Stimulated activated CD4-positive, alpha-beta T cell treated with anti-CD3 and anti-CD28 coated beads, TNF-alpha, amount 100 ng/mL, for 4 hours (primary cell): ENCODE measurements around the gene C1QTNF6.

Experiments used
- DNase-seq, 3 experiments: peaks; one replicate each; pipeline ENCODE4 v3.0.0-alpha.2; 2020; ENCODE audit warnings: low read depth in 3 of 3

C1QTNF6 gene

DNA sequence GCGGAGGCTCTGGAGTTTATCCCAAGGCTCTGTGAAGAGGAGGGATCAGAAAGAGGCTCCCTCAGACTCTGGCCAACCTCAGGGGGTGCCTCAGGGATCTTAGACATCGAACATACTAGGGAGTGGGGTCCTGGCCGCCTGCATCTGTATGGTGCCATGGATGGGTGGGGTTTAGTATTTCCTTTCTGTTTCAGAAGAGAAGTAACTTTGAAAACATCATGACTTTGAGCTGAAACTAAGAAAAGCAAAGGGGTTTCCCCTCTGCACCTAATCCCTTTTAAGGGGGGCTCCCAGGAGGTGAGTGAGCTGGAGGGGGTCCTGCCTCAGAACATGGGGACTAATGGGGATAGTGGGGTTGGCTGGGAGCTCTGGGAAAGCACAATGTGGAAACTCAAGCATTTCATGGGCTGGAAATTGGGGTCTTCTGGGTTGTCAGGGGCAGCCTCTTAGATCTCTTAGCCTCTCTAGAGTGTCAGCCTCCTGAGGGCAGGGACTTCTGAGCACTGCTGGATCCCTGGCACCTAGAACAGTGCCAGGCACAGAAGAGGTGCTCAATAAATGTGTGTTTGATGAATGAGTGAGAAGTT, 36.0 kb upstream of the C1QTNF6 start:
- no peak for DNase-seq

DNA sequence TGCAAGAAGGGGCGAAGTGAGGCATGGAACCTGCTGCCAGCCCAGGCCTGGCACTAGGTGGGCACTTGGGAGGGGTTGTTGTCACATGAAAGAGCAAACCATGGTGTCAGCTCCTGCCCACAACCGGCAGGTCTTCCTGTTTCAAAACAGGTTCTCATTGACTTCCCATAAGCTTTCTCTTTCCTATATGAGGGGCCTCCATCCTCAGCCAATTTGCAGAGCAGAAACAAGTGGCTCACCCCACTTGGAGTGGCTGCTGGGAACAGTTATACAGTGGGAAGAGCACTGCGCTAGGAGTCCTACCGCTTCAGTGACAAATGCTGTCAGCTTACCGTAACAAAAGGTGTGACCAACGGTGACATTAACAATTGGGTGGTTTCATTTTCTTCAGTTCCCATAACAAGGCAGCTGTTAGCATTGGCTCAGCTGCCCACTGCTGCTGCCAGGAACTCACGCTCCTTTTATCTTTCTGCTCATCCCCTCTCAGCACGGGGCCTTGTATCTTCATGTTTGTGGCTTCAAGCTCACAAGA, 34.5 kb upstream of the C1QTNF6 start:
- no peak for DNase-seq

DNA sequence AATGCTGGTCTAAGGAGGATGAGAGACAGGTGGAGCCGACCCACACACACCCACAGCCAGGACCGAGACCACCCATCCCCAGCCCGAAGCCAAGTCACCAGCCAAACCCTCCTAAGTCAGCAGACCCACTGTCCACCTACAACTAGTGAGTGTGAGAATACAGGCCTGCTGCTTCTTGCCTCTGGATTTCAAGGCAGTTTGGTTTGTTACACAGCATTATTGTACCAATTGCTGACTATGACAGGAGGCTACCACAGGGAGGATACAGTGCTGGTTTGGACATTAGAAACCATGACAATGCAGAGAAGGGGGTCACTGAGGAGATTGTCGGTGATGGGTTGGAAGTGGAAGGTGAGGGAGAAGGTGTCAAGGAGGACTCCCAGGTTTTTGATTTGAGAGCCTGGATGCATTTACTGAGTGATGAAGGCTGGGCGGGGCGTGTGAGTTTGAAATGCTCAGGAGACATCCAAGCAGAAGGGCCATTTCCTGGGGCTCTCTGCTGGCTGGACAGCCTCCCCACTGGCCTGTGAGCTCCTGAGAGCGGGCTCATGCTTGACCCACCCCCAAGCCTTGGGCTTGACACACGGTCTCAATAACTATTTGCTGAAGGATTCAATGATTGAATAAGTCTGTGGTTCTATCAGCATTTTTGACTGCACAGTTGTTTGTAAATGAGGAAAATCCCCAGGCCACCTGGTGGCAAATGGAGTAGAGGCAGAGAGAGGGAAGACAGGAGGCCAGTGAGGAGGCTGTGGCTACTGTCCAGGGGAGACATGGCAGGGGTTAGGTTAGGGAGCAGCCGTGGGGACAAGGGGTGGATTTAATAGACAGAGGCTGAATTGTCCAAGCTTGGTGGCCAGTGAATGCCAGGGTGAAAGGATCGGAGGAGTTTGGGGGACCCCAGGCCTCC, 33.6 kb upstream of the C1QTNF6 start:
- no peak for DNase-seq

DNA sequence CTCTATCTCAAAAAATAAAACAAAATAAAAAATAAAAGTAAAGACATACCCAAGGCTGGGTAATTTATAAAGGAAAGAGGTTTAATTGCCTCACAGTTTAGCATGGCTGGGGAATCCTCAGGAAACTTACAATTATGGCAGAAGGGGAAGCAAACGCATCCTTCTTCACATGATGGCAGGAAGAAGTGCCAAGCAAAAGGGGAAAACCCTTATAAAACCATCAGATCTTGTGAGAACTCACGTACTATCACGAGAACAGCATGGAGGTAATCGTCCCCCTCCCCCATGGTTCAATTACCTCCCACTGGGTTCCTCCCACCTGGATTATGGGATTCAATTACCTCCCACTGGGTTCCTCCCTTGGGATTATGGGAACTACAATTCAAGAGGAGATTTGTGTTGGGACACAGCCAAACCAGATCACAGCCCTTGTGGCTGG, 32.5 kb upstream of the C1QTNF6 start:
- DNase-seq: no peak

DNA sequence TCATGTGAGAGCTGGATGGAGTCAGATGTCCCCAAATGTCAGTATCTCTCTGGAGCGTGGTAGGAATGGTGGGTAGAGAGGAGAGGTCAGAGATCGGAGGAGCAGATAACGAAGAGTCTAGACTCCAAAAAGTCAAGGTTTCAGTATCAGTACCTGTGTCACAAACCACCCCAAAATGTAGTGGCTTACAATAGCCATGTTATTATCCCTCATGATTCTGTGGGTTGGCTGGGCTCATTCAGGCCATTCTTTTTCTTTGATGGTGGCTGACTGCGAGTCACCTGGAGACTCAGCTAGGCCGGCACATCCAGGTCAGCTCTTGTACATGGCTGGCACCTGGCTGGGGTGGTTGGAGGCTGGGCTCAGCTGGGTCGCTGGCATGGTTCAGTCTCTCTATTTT, 31.5 kb upstream of the C1QTNF6 start:
- DNase-seq: no peak

DNA sequence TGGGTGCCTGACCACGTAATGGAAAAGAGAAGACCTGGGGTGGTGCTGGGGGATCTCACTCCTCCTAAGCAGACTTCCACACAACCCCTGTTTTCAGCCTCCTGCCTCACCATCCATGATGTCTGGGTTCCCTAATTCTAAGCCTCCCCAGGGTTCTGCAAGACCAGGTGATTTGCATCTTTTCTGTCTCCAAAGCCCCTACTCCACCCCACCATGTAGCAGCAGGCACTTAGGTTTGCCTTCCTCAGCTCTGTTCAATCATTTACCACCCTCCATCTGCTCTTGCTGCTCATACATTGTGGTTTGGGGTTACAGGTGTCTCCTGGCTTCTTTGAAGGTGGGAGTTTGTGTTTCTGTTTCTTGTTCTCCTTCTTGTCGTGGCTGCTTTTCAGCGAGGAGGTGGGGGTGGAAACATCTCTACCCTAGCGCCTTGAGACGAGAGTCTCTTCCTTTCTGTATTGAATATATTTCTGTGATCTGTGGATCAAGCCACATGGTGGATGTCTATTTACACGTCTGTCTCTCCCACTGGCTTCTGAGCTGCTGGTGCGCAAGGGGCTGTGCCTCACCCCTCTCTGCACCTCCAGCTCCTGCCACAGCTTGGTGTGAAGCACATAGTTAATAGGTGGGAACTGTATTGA, 30.8 kb upstream of the C1QTNF6 start:
- peak in 2 of 3 experiments; percentile 62 to 70 for DNase-seq

DNA sequence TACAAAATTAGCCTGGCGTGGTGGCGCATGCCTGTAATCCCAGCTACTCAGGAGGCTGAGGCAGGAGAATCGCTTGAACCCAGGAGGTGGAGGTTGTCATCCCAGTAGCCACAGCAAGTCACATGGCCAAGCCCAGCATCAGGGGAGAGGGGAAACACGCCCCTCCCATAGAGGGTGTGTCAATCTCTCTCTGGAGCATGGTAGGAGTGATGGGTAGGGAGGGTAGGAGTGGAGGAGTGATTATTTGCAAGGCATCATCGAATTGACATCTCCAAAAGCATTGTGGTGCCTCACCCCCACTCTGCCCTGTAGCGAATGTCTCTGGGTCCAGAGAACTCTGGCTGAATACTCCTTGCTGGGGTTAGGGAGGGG, 30.3 kb upstream of the C1QTNF6 start:
- DNase-seq: no peak

DNA sequence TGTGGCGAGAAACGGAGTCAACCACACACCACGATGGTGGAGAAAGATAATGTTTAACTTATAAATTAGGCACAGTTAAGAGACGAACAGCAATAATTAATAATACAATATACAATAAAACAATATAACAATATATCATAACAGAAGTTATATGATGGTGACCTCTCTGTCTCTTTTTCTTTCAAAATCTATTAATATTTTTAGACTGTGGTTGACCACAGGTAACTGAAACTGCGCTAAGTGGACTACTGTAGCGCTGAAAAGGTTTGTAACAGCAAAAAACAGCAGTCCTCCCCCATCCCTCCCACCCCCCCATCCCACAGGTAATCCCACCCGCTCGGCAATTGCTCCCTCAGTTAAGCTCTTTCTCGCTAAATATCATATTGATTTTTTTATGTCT, 27.8 kb upstream of the C1QTNF6 start:
- no peak for DNase-seq

DNA sequence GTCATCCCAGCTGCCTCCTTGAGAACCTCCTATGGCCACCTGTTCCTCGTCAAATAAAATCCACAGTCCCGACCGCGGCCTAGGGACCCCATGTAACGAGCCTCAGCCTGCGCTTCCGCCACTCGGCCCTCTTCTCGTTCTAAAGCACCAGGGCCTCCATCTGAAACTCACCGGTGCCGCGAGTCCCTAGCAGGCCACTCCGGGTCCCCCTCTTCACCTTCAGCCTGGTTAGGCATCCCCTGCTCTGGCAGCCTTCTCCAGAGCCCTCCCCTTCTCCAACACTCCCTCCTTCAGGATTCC, 26.6 kb upstream of the C1QTNF6 start:
- DNase-seq: no peak

DNA sequence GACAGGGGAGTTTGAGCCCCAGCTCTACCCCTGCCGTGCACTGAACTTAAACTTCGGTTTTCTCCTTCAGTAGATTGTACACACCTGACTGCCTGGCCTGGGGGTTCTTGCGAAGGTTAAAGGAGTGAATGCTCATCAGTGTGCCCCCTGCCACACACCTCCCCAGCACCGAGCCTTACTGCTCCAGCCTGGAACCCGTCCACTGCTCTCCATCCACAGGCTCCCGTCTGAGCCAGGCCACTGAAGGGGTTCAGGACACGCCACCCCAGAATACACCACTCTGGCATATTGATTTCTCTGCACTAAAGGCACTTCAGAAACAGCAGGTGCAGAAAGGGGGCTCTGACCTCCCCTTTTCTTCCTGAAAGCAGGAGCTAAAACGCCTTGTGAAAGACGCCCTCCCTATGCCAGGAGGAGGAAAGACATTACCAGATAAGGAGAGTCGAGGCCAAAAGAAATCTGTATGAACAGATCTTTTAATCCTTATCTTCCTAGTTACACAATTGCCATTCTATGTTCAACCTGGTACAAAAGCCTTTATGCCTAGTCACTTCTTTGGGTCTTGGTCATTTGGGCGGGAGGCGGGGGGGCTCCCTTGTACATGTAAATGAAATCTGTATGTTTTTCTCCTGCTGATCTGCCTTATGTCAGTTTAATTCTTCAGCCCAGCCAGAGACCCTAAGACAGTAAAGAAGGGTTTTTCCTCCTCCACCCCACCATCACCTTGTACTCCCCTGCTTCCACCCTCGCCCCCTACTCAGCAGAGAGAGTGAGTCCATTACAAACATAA, 26.1 kb upstream of the C1QTNF6 start:
- DNase-seq: no peak

DNA sequence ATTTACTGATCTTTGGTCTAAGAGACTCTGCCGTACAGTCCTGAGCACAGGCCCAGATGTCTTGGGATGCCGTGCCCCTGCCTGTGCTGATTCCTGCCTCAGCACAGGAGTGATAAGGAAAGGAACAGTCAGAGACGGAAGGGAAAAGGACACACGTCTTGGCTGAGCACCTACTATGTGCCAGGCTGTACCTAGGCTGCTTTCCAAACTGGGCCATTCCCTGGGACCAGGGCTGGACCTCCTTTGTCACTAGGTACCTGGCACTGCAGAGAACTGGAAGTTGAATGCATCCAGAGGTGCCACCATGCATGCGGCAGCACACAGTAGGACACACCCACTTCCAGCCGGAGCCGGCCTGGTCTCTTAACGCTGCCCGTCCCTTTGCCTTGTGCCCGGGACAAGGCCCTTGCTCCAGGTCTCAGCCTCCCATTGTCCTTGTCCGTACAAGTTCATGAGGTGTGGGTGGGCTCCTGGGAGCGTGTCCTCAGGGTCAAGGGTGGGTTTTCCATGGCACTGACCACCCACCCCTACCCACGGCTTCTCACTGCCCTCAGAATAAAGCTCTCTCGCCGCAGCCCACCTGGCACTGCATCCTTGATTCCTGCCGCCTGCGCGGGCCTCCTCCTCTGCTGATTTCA, 25.3 kb upstream of the C1QTNF6 start:
- DNase-seq: no peak

DNA sequence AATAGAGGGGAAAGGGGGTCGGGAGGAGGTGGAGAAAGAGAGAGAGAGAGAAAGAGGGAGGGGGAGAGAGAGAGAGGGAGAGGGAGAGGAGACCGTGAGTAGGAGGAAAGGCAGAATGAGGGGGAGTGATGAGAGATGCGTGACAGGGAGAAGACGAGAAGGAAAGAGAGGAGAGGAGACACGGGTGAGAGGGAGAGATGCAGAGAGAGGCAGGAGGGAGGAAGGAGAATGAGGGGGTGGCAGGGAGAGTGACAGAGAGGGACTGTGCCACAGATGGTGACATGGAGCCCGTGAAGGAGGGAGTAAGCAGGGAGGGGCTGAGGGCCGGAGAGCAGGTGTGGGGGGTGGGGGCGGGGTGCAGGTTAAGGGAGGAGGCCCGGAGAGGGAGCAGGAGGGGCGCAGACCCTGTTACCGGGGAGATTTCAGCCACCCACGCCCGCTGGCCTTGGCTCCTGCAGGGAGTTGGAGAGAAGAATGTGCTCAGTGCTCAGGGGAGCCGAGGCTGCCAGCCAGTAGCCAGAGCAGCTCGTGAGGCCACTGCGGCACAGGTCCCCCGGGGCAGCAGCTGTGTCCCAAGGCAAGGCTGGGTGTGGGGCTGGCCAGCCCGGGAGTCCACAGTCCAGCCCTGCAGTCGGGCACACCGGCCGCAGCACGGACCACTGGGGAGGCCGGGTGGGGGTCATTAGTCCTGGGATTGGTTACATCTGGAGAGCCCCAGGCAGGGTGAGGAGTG, 24.3 kb upstream of the C1QTNF6 start, which contains the start of gene SSTR3:
TSS of gene SSTR3 (minus strand) at position 304 of the 733 bp plus-strand sequence. CDS start 4,674 bp downstream, outside the sequence.
- DNase-seq: no peak

DNA sequence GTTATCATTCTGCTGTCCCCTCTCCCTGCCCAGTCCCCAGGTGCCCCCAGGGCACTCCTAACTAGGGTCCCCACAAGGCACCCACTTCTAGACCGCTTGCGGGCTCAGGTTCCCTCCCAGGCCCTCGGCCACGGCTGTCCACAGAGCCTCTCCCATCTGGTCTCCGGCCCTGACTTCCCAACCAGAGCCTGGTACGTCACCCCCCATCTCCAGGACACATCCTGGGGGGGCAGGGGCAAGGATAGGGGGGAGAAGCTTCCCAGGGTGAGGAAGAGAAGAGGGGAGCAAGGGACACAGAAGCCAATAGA, 23.8 kb upstream of the C1QTNF6 start:
- DNase-seq: no peak

DNA sequence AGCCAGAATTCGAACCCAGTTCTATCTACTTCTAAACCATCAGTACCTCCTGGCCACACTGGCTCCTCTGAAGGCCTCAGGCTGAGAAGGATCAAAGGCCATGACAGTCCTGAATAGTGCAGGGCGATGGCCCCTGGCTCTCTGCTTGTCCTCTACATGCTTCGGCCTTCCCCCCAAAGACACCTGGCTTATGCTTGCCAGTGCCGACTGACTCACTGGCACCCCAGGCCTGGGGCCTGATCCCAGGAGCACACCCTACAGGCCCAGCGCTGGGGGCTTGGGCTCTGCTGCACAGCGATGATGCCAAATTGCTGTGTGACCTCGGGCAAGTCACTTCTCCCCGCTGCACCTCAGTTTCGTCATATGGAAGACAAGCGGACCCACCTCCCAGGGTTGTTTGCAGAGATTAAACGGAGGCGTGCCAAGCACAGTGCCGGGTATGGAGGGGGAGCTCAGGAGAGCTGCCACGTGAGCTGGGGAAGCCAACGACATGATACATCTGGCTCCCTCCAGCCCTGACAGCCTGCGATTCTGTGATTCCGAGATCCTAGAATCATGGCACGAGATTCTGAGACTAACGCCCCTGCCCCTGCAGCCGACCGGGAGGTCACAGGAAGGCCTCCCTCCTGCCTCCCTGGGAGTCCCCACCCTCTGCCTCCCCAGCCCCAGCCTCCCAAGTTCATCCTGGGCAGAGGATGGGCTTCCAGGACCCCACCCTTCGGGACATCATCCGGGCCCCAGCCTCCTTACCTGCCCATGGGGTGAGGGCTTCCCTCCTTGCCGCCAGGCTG, 23.2 kb upstream of the C1QTNF6 start:
- DNase-seq: no peak

DNA sequence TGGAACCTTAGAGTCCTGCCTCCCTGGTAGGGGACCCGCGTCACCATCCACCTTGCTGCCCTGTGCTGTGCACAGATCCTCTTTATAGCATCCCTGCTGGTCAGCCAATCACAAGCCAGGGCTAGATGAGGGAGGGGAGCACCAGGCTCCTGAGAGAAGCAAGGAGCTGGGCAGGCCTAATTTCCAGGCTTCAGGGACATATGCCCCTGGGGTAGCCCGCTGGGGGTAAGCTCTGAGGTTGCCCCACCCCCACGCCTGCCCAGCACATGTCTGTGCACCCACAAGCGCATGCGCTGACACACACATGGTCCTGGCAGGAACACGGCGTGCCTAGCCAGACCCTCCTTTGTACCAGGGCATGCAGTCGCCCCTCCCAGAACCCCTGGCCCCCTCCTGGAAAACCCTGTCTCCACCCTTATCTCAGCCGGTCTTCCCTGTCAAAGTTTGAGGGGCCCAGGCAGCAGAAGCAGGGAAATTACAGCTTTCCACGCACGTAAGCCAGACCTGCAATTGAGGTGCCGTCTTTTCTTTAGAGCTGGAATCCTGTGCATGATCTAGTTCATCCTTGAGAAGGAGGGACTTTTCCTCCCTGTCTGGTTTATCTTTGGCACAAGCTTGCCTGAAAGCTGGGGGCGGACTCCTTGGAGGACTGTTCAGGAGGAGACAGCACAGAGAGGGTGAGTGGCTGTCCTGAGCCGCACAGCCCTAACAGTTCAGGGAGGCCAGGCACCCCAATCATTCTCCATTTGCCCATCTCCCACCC, 22.2 kb upstream of the C1QTNF6 start:
- DNase-seq: no peak

DNA sequence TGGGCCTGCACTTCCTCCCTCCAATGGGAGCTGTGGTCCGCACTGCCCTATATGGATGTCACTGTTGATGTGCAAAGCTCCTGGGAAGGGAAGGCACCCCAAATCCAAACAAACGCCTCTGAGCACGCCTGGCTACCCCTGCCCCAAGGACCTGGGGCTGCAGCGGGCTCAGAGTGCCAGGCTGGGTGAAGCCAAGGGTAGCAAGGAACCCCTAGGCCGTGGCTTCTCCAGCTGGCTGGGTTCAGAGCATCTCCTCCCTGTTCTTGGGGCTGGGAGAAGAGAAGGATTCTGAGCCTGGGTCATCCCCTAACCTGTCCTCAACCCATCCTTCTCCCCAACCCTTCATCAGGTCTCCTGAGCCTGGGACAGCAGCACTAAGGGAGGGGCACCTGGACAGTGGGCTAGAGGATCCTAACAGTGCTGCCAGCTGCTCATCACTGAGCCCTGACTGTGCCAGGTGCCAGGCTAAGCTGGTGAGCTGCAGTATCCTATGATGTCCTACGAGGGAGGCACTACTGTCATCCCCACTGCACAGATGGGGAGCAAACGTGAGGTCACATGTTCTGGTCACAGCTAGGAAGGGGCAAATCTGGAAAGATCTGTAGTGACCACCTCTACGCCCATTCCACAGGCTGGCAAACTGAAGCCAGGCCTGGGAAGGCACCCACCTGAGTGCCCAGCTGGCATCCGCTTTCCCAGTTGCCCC, 21.2 kb upstream of the C1QTNF6 start:
- no peak for DNase-seq

DNA sequence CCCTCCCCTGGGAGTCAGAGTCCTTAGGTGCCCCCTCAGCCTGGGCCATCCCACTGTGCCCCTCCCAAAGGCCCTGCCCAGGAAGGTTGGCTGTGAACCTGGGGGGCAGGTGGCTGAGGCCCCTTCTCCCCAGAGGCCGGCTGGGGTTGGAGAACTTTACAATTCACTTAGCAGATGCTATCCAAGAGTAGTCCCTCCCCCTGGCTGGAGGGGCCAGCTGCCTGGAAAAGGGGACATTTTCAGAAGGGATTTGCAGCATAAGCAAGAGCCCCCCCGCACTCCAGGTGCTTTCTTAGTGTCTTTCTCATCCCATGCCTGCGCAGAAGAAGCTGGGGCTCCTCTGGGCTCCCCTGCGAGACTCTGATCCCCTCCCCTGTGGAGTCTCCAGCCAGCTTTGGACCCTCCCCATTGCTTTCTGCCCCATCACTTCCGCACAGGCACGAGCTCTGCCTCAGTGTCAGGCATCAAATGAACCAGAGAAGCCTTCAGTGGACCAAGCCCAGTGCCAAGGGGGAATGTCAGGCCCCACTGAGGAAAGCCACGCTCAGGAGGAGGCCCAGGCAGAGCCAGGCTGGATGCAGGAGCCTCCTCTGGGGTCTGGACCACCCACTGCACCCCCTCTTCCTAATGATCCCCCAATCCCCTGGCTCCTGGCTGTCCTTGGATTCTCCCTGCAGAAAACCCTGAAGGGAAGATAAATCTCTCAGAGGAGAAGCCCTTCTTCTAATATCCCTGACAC, 20.5 kb upstream of the C1QTNF6 start:
- no peak for DNase-seq

DNA sequence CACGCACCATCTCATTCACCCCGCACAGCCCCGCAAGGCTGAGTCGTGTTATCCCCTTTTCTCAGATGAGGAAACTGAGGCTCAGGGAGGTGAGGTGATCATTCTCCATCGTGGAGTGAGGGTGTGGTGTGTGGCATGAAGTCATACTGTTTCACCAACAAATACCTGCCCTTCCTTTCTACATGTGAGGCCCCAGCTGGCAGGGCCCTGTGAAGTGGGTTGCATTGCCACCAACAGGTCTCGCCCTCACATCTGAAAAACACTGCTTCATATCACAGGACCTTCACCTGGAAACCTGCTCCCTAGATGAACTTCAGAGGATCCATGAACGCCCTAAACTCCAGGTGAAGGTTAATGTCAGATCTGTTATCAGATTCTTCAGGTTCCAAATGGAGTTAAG, 19.9 kb upstream of the C1QTNF6 start:
- DNase-seq: no peak
